Measurements from ENCODE around the gene EHBP1.

Gene EHBP1

DNA sequence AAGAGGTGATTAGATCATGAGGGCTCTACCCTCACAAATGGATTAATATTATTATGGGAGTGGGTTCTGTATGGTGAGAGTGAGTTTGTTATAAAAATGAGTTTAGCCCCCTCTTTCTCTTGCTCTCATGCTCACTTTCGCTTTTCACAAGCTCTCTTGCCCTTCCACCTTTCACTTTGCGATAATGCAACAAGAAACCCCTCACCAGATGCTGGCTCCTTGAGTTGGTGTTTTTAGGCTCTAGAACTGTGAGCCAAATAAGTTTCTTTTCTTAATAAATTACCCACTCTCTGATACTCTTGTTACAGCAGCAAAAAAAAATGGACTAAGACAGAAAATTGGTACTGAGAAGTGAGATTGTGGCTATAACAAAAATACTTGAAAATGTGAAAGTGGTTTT, 106.5 kb downstream of the EHBP1 start:
- in situ Hi-C loops (cut with MboI; ENCODE audit: low sequenced_read_pairs, unreplicated experiment), result no loop called here
- no peak for DNase-seq (ENCODE audit: low spot score)
- TF ChIP-seq, protein P1, sequence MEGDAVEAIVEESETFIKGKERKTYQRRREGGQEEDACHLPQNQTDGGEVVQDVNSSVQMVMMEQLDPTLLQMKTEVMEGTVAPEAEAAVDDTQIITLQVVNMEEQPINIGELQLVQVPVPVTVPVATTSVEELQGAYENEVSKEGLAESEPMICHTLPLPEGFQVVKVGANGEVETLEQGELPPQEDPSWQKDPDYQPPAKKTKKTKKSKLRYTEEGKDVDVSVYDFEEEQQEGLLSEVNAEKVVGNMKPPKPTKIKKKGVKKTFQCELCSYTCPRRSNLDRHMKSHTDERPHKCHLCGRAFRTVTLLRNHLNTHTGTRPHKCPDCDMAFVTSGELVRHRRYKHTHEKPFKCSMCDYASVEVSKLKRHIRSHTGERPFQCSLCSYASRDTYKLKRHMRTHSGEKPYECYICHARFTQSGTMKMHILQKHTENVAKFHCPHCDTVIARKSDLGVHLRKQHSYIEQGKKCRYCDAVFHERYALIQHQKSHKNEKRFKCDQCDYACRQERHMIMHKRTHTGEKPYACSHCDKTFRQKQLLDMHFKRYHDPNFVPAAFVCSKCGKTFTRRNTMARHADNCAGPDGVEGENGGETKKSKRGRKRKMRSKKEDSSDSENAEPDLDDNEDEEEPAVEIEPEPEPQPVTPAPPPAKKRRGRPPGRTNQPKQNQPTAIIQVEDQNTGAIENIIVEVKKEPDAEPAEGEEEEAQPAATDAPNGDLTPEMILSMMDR (IDR thresholded peaks at IDR 0.05; ENCODE audit: borderline replicate concordance, control extremely low read depth, extremely low read depth, insufficient read depth, missing control alignments), result no peak

DNA sequence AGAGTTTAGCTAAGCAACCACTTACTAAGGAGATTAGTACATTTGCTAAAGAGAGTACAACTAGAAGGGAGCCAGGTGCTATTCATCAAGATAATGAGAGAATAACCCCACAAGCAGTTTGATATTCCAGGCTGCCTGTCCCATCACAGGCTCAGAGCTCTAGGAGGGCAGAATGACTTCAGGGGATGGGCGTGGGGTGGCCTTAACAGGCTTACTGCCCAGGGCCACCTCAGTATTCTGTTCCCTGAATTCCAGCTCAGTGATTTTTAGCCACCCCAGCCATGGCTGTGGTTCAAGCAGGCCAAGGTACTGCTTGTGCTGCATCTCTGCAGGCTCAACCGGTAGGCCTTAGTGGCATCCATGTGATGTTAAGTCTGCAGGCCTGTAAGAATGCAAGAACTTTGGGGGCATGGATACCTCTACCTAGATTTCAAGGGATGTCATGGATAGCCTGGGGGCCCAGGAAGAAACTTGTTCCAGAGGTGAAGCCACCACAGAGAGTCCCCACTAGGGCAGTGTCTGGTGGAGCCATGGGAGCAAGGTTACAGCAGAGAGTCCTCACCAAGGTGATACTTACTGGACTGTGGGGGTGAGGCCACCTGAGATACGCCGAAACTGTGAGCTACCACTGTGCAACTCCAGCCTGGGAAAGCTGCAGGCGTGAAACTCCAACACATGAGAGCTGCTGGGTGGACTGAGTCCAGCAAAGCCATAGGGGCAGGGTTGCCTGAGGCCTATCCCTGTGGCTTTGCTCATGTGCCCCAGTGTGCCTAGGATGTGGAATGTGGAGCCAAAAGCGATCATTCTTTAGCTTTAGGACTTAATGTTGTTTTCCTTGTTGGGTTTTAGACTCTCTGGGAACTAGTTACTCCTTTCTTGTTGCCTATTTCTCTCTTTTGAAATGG, 107.7 kb downstream of the EHBP1 start:
- TF ChIP-seq, protein P1 (IDR thresholded peaks at IDR 0.05; ENCODE audit: borderline replicate concordance, control extremely low read depth, extremely low read depth, insufficient read depth, missing control alignments), result no peak
- in situ Hi-C loops (cut with MboI; ENCODE audit: low sequenced_read_pairs, unreplicated experiment), result no loop called here
- no peak for DNase-seq (ENCODE audit: low spot score)

DNA sequence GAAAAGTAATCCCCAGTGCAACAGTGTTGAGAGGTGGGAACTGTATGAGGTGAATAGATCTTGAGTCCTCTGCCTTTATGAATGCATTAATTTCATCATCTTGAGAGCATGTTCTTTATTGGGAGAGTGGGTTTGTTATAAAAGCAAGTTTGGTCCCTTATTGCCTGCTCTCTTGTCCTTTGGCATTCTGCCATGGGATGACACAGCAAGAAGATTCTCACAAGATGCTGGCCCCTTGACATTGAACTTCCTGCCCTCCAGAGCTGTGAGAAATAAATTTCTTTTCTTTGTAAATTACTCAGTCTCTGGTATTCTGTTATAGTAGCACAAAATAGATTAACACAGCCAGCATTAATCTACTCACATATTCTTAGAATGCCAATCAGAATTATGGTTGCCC, 108.6 kb downstream of the EHBP1 start:
- no peak for DNase-seq (ENCODE audit: low spot score)
- TF ChIP-seq, protein P1 (IDR thresholded peaks at IDR 0.05; ENCODE audit: borderline replicate concordance, control extremely low read depth, extremely low read depth, insufficient read depth, missing control alignments), result no peak
- in situ Hi-C loops (cut with MboI; ENCODE audit: low sequenced_read_pairs, unreplicated experiment), result no loop called here

DNA sequence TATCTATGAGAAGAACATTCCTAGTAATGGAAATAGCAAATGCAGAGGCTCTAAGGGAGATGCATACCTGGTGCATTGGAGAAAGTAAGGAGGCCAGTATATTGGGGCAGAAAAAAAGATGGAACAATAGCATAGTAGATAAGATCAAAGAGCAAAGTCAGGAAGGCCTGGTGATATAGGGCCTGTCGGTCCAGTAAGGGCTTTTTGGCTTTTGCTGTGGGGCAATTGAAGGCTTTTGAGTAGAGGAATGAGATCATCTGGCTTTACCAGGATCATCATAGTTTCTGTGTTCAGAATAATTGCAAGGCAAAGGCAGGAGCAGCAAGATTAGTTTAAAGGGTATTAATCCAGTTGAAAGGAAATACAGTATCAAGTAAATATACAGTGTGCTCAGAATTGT, 111.8 kb downstream of the EHBP1 start:
- TF ChIP-seq, protein P1 (IDR thresholded peaks at IDR 0.05; ENCODE audit: borderline replicate concordance, control extremely low read depth, extremely low read depth, insufficient read depth, missing control alignments), result no peak
- in situ Hi-C loops (cut with MboI; ENCODE audit: low sequenced_read_pairs, unreplicated experiment), result no loop called here
- DNase-seq (ENCODE audit: low spot score), result no peak

DNA sequence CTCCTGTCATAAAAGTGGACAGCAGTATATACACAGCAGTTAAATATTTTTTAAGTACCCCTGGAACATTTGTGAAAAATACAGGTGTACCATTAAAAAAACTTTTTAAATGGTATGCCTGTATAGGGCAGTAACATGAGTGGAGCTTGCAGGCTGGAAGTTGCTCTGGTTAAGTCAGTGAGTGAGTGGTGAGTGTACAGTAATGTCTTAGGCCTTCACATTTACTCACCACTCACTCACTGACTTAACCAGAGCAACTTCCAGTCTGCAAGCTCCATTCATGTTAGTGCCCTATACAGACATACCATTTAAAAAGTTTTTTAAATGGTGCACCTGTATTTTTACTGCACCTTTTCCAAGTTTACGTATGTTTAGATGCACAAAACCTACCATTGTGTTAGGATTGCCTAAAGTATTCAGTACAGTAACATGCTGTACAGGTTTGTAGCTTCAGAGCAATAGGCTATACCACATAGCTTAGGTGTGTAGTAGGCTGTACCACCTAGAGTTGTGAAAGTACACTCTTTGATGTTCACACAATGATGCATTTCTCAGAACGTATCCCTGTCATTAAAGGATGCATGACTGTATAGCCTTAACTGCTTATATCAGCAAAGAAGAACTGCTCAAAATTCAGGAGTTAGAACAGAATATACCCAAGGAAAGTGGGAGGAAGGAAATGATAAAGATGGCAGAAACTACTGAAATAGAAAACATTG, 112.6 kb downstream of the EHBP1 start:
- in situ Hi-C loops (cut with MboI; ENCODE audit: low sequenced_read_pairs, unreplicated experiment), result no loop called here
- DNase-seq (ENCODE audit: low spot score), result no peak

DNA sequence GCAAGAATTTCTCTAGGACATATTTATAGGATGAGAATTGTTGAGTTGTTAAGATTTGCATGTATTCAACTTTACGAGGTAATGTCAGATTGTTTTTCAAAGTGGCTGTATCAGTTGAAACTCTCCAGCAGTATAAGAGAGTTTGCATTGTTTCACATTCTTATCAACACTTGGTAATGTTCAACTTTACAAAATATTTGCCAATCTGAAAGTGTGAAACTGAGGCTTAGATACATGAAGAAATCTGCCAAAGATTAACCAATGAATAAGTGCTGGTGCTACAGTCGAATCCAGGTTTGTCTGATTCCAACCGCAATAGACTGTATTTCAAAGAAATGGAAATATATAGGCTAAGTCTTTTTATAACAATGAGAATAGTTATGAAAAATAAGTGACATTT, 117.0 kb downstream of the EHBP1 start:
- no peak for DNase-seq (ENCODE audit: low spot score)
- in situ Hi-C loops (cut with MboI; ENCODE audit: low sequenced_read_pairs, unreplicated experiment), result no loop called here
- TF ChIP-seq, protein P1 (IDR thresholded peaks at IDR 0.05; ENCODE audit: borderline replicate concordance, control extremely low read depth, extremely low read depth, insufficient read depth, missing control alignments), result no peak

More for the DNA sequence above, 112.6 kb downstream of the EHBP1 start:
- TF ChIP-seq, protein P1 (IDR thresholded peaks at IDR 0.05; ENCODE audit: borderline replicate concordance, control extremely low read depth, extremely low read depth, insufficient read depth, missing control alignments), result no peak

Measured in GM13976 (cell line).